ENCODE data around the gene HMHB1. TPM values are rescaled to one million over a fixed set of nuclear protein-coding genes. Genes with fewer than 3 reads are reported as not detected.
"Not testable (repeated sequence)": the region's sequence is repeated elsewhere in the genome, so short reads cannot be mapped to it uniquely, and the experiment has no call there.

The HMHB1 gene
- total RNA-seq, 1 donor from 2014 or later: not detected

DNA sequence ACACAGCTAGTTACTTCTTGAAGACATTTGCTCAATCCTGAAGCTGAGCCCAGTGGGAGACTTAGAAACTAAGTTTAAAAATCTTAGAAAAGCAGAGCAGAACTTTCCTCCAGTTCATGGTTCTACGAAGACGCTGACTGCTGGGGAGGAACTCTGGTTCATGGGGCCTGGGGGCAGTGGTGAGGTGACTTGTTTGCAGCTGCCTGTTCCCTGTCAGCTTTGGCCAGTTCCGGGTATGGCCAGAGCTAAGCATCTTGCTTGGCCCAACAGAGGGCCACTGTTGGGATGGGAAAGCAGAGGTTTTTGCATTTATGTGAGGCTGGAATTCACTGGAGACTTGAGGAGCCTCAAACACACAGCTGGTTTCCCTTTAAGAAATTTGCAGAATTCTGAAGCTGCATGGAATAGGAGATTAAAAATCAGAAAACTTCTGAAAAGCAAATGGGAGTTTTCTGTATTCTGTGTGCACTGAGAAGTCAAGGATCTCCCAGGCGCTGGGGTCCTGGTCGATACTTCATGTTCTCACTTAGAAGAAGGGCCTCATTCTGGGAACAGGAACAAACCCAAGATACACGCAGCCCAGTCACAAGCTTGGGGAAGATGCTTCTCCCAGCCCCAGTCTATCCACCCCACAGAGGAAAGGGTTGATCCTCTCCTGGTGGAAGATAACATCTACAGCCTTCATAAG lies 10.6 kb upstream of the HMHB1 start:
- intact Hi-C loops (cut with micrococcal nuclease): no loop called here

DNA sequence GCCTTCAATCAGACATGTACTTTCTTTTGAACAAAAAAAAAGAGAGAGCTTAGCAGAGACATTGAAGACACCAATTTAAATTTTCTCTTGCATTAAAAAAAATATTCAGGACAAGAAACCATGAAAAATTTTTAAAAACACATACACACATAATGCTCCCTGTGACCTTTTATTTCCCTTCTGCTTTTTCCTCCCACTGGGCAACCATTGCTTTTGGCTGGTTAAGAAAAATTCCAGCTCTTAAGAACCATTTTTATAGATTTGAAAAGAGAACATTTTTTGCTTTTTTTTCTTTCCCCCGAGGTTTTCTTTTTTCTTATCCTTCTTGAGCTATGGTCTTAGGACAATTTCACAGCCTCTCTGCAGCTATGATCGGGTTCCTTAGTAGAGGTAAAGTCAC lies 6.1 kb upstream of the HMHB1 start:
- intact Hi-C loops (cut with micrococcal nuclease): no loop called here

DNA sequence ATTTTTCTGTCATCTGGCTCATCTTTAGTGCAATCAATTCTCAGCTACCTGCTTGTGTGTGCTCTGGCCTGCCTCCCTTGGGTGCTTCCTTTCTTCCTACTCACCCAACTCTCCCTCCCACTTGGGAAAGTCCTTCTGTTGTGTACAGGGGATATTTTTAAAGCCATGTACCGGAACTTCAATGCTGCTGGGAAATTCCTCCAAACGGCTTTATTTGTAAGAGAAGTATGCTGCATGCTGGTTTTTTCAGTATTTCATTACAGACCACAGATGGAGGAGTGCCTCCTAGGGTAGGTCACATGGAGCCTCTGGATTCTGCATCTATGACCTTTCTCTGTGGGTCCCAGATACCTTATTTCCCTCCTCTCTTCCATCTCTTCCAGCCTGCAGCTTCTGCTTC lies 5.4 kb upstream of the HMHB1 start:
- intact Hi-C loops (cut with micrococcal nuclease): no loop called here

DNA sequence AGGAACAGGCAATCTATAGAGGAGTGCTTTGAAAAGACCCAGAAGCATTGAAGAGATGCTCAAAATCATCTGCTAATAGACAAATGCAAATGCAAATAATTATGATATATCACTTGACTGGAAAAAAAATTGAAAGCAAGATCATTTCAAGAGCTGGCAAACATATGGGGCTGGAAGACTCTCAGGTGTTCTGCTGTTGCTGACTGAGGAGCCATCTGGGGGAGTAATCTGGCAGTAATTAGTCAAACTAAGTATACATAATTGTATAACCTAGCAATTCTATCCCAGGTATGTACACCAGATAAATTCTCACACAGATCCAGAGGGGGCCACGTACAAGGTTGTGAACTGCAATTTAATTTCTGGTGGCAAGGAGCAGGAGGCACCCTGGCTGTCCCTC lies 4.6 kb upstream of the HMHB1 start:
- intact Hi-C loops (cut with micrococcal nuclease): no loop called here

DNA sequence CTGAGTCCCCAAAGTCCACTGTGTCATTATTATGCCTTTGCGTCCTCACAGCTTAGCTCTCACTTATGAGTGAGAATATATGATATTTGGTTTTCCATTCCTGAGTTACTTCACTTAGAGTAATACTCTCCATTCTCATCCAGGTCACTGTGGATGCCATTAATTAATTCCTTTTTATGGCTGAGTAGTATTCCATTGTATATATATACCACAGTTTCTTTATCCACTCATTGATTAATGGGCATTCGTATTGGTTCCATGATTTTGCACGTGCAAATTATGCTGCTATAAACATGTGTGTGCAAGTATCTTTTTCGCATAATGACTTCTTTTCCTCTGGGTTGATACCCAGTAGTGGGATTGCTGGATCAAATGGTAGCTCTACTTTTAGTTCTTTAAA lies 4.4 kb downstream of the HMHB1 start:
- intact Hi-C loops (cut with micrococcal nuclease): not testable (repeated sequence)

DNA sequence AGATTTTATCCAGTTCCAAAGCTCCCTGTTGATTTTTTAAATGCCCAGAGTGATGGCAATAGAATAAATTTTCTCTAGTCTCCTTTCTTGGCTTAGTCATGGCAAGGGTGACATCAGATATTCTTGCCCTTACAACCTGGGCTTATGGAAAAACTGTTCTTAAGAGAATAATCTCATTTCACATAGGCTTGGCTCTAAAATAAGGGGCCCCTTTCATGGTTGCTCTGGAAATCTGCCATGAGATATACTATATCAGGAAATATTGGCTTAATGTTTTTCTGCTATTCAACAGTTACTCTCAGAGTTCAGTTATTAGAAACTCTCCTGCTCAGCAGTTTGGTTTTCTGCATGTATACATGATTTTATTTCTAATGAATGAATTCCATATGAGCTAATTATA lies 7.8 kb downstream of the HMHB1 start:
- intact Hi-C loops (cut with micrococcal nuclease): loop anchor here (10.0 kb wide), 1 partner anchor 515 kb away; no protein-coding TSS in a partner anchor

DNA sequence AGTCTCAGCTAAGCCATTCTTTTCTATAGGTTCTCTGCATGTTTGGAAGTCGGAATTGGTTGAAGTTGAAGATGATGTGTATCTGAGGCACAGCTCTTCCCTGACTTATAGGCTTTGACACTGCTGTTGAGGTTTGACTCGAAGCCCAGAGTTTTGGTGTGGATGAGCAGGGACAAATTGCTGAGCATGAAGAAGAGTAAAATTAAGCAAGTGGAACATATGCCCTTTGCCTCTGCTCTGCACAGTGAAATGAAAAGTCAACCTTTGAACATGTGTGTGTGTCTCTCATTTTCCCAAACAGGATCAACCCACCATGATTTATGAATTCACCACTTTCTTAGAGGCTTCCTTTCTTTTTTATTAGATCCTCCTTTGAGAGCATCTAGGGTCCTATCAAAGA lies 8.5 kb downstream of the HMHB1 start:
- intact Hi-C loops (cut with micrococcal nuclease): loop anchor here (10.0 kb wide), 1 partner anchor 516 kb away; no protein-coding TSS in a partner anchor

DNA sequence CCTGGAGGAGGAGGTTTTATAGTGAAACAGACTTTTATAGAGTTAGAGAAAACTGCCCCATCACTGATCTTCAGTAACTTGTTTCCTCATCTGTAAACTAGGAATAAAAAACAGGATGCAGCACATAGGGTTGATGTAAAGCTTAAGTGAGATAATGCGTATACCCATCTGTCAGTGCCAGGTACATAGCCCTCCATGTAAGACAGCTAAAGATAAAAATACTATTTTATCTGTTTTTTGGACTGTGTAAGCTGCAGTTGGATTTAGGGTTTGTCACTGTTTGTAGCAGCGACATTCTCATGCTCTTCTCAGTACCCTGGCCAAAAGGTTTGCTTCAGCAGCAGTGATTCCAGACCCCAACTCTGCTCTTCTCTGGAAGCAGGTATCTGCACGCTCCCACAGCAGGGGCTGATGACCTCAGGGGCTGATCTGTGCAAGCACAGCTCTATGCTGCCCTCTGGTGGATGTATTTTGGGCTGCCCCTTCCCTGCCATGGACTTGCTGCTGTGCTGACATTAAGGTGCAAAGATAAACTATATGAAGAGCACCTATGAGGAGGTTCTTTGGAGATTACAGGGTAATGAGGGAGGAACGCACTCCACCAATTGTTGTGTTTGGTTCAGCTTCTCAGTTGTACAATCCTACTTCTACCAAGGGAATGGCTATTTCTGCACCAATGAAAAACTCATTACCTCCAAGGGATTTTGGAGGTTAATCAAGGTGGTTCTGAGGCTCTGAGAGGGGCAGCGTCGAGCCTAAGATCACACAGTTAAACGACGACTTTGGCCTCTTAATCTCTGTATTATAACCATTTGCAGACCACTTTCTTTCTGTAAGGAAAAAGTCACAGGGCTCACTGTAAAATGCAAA lies 13.1 kb downstream of the HMHB1 start:
- intact Hi-C loops (cut with micrococcal nuclease): loop anchor here (1.0 to 10.0 kb wide), 15 partner anchors 143 to 1108 kb away; partner anchors contain the start of genes KCTD16 and YIPF5

DNA sequence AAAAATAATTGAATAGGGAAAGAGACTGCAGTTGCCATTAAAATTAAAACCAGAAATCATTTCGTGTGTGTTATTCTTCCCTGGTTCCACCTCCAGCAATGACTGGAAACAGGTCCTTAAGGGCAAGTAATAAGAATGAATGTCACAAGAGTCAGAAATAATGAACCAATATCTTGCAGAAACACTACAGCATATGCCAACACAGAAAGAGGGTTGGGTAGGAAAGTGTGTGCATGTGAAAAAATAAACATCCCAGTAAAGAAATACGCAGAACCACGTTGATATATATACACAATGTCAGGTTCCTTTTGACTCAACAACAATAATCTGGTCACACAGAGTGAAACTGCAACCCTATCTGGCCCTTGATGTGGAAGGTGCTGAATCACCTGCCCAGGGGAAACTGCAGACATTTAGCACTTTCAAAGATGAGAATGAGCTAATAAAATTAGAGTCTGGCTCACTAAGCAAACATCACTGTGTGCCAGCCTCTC lies 15.0 kb downstream of the HMHB1 start:
- intact Hi-C loops (cut with micrococcal nuclease): loop anchor here (1.0 to 10.0 kb wide), 4 partner anchors 221 to 725 kb away; no protein-coding TSS in a partner anchor

DNA sequence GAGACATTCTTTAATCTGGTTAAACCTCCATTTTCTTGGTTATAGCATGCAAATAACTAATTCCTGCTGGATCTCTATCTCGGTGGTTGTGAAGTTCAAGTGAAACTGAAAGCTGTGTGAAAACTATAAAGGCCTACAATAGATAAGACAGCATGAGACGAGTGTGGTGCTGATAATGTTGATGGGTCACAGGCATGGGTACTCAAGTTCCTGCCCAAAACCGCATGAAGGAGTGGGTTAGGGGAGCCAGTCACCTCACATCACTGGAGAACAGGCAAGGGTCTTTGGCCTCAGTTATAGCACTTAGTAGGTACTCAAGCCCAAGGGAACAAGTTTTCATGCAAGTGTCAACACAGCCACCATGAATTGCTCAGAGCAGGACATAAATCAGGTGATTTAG lies 16.7 kb downstream of the HMHB1 start:
- intact Hi-C loops (cut with micrococcal nuclease): loop anchor here (2.0 to 10.0 kb wide), 4 partner anchors 70 to 726 kb away; no protein-coding TSS in a partner anchor

DNA sequence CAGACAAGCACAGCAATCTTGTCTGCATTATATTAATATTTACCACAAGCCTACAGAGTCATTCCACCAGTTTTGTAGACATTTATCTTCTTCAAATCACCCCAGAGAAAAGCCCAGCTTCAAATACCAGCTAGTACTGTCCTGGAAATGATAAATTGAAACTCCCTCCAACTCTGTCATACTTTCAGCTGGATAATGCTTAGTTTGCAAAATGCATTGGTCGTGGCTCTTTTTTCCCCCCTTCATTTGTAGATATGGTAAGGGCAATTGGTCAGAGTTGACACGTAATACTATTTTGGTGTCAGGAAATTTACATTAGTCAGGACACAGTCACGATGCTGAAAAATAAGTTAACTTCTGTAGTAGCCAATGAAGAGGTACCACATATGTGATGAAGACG lies 21.2 kb downstream of the HMHB1 start:
- intact Hi-C loops (cut with micrococcal nuclease): no loop called here

DNA sequence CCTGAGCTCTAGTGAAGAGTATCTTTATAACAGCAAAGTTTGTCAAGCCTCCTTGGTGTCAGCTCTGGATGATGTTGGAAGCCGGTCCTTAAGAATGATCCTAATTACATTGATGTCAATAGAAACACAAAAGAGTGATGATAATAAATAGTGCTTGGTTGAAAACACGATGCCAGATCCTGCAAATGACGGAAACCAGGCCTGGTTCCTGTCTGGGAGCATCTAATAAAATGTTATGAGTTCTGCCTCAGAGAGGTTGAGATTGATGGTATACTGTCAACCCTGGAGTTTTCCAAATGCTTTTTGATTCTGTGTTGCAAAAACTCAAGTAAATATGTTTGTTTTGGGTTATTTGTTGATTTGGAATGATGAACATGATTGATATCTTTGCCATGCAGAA lies 23.3 kb downstream of the HMHB1 start:
- intact Hi-C loops (cut with micrococcal nuclease): no loop called here

DNA sequence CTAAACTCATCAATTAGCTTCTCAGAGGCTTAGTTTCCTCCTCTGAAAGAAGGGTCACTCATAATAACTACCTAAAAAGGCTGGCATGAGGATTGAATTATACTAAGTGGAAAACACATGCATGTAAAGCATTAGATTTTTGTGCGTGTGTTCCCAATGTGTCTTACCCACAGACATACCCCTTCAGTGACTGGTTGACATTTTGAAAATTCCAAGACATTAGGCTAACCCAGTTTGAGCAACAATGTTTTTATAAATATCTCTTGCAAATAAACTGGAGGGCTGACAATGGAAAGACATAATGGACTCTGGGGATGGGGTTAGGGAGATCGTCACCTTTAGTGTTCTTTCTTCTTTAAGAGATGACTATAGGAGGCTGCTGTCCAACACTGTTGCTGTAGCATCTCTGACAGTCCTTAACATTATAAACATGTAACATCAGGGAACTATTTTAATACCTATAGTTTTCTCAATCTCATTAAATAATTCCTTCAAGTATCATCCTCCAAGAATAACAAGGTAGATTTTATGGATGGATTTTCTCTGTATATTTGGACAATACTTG lies 24.3 kb downstream of the HMHB1 start:
- intact Hi-C loops (cut with micrococcal nuclease): no loop called here

DNA sequence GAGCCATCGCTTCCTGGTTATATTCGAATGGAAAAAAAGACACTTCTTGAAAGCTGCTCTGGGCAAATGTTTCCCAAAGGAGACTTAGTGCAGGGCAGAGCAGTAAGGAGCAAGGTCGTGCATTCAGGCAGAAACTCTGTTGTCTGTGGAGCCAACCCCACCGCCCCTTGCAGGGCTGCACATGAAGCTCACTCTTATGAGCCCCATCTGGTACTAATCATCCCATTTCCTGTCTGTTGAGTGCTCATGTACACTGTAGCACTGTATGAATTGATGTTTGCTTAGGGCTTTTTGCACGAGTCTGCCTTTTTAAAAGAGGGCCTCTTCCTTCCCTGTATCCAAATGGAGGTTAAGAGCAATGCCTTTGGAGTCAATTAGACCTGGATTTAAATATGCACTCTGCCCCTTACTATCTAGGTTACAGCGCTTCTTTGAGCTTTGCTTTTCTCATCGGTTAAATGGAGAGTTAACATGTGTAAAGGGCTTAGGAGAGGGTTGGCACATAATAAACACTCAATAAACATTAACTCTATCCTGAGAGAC lies 25.4 kb downstream of the HMHB1 start:
- intact Hi-C loops (cut with micrococcal nuclease): no loop called here

DNA sequence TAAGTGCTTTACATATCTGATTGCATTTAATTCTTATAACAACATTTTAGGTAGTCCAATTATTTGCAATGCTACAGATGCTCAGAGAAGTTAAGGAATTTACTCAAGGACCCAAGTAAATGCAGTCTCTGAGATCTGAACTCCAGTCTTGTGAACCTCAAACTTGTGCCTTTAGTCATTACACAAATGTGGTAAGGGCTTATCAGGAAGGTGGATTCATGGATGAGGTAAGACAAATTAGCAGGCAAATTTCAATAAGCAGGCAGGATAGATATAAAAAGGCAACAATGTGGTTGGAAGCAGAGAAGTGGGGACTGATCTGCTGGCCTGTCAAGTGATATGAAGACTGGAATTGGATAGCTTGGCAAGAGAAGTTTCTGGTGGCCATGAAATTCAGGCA lies 29.5 kb downstream of the HMHB1 start:
- intact Hi-C loops (cut with micrococcal nuclease): no loop called here

DNA sequence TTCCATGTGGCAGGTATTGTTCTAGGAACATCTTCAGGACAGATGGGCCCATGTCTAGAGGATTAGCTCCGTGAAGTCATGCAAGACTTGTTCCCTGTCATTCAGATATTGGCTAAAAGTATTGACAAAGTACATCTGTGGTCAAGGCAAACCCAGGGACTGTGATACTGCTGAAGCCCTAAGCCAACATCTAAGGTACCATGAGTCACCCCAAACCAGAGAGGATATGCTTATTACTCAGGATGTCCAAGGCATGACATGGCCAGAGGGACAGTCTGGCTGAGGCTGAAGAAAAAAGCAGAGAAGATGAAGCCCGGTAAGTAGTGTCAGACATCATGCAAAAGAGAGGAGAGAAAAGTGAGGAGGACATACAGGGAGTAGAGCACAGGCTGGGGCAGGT lies 31.0 kb downstream of the HMHB1 start:
- intact Hi-C loops (cut with micrococcal nuclease): no loop called here

DNA sequence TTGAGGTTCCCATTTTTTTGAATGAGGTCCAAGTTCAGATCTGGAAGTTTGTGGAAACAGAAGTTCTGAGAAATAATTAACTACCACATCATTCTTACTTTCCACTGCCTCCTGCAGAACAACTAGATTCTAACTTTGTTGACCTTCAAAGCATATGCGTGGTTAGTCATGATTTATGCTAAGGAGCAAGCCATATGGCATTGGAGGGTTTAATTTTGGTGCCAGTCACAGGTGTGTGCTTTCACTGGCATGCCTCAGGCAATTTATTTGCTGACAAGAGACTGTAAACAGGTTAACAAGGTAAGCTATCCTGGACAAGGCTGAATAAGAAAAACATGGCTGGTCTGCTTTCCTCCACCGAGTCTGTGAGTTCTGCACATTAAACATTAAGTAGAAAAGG lies 31.5 kb downstream of the HMHB1 start:
- intact Hi-C loops (cut with micrococcal nuclease): no loop called here

DNA sequence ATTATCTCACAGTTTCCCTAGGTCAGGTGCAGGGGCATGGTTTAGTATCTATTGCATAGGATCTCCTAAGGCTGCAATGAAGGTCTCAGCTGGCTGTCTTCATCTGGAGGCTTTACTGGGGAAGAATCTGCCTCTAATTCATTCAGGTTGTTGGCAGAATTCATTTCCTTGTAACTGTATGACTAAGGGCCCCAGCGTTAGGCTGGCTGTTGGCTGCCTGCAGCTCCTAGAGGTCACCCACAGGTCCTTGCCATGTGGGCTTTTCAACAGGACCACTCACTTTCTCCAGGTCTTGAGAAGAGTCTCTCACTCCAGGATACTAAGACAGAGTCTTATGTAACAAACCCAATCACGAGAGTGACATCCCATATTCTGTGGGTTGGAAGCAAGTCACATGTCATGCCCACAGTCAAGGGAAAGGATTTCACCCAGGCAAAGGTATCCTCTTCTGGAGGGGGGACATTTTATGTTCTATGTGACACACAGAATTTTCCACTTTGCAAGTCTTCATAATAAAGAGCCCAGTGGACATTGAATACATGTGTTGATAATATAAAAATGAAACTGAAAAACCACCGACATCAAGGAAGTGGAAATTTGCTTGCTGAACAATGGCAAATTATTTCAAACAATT lies 38.2 kb downstream of the HMHB1 start:
- intact Hi-C loops (cut with micrococcal nuclease): no loop called here

DNA sequence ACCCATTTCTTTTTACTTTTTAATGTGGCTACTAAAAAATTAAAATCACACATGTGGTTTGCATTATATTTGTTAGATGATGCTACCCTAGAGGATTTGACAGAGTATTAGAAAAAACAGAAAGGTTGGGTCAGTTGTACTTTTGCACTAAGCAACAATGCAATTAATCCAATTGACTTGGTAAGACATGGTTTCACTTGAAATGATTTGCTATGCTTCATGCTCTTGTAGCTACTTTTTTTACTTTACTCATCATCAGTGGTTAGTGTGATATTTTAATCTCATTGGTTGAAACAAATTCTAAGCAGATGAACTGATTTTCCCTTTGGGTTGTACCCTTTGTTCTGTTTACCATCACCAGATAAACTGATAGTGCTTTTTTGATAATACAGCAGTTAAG lies 39.4 kb downstream of the HMHB1 start:
- intact Hi-C loops (cut with micrococcal nuclease): no loop called here

DNA sequence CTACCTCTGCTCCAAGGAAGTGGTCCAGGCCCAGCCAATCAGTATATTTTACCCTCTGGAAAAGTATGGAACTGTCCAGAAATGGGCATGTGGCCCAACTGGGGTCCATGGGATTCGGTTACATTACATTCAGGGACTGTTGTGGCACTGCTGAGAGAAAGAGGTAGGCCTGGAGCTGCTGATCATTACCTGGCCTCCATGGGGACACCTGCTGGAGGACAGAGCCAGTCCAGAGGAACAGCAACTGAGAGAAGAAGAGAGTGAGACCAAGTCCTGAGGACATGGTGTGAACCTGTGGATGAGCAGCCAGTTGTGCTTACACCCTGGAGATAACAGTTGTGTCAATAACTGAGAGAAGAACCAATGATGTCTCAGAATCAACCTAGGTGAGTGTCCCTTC lies 48.2 kb downstream of the HMHB1 start:
- intact Hi-C loops (cut with micrococcal nuclease): no loop called here

DNA sequence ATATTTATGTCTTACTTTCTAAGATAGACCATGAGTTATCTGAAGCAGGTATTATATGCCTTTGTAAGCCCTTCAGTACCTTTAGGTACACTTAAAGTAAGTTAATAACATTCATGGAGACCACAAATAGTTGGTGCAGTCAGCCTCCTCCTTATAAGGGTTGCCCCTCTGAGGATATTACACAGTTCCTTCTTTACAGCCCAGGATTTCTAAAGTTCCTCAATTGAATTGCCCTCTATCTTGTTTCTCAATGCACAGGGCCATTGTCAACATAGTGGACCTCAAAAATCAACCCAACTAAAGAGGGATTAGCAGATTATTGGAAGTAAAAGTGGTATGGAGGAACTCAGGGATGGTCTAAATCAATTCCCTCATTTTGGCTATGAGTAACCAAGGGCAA lies 50.3 kb downstream of the HMHB1 start:
- intact Hi-C loops (cut with micrococcal nuclease): no loop called here
